Activated CD4-positive, CD25-positive, alpha-beta regulatory T cell (primary cell): Measurements from ENCODE around the gene CALD1.

Experiments used
- DNase-seq, 4 experiments: peaks; one replicate each; lab custom pipeline; 2025; lab: John Stamatoyannopoulos, UW

Gene CALD1

DNA sequence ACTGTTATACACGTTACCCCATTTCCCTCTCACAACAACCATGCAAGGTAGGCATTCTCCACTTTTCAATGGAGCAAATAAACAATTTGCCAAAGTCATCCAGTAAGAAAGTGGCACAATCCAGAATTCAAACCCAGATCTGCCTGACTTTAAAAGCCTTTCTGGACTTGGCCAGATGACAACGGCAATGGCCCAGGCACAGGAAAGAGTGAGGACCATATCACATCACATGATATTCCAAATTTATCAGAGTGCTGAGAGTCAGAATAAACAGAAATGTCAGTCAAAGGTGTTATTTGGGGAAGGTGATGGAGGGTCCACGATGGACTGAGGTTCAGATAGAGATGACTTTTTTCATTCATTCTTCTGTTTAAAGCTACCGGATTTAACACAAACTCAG is 48.0 kb downstream of the CALD1 start:
- DNase-seq: no peak

DNA sequence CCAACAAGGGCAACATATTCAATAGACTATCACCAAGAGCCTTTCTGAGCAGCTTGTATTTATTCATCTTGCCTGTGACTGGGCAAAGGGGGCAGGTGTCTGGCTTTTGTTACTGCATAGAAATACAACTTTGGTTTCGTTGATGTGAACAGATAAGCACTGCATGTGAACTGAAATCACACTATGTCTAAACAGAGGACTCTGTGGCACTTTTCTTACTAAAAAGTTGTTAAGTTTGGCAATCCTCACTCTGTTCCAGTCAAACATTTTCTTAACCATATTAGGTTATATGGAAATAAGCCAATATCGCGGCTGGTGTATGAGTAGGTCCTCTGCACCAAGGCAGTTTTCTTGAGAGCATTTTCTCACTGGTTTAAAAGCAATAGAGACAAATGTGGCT is 48.5 kb downstream of the CALD1 start:
- DNase-seq: no peak

DNA sequence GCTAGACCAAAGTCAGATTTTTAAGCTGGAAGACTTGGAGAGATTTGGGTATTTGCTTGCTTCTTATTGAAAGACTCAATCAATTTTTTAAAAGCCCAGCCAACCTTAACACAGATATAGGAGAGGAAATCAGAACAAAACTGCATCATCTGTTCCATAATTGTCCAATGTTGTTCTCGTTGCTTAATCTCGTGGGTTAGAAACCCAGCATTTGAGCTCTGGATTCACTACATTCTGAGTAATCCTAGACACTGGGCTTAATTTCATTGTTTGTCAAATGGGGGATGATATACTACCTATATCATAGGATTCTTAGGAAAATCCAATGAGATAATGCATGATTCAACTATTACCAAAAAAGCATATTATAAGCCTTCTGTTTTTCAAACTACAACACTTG is 48.9 kb downstream of the CALD1 start:
- no peak for DNase-seq

DNA sequence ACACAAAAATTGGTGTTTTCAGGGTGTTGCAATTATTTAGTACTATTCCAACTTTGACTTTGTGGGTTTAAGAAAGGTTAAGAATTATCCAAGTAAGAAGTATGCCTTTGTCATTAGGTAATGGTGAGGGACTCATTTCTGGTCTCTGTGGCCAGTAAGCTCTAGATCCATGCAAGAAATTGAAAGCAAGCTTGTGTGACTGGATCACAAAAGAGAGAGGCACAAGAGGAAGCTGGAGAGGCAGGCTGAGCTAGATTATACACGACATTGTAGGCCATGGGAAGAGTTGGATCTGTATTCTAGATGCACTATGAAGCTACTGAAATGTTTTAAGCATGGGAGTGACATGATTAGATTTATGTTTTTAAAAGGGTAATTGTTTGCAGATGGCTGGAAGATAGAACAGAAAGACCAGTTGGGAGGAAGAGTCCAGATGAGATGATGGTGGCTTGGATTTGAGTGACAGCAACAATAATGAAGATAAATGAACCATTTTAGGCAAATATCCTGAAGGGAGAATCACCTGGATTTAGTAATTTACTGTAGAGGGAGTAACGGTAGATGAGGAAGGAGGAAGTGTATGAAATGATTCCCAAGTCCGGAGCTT is 50.0 kb downstream of the CALD1 start:
- DNase-seq: no peak

DNA sequence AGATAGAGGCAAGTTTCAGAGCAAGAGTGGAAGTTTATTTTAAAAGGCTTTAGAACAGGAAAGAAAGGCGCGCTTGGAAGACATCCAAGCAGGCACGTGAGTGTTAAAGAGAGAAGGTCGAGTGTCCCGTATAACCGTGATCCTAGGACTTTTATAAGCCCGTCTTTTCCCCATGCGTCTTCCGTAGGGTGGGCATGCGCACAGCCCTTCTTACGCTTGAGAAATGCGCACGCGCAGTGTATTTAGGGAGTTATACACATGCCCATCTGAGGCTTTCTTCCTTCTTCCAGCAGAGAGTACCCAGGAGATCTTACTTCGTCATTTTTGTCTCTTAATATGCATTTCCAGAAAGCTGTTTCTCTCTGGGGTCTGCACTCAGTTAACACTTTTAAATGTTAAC is 52.4 kb downstream of the CALD1 start:
- no peak for DNase-seq

DNA sequence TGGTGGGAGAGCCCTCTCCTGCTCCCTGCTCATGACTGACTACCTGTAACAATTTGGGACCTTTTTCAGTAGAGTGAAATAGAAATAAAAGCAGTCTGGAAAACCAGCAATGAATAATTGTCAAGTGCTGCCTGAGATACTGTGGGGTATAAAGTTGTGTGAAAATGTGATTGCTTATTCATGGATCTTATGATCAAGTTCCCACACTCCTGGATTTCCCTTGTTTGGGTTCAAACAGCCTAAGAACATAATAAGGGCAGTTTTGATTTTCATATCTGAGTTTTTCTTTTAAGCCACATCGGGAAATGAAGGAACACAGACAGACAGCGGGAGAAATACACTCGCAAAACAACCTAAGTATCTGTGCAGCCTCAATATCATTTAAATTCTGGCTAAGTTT is 52.9 kb downstream of the CALD1 start:
- no peak for DNase-seq

DNA sequence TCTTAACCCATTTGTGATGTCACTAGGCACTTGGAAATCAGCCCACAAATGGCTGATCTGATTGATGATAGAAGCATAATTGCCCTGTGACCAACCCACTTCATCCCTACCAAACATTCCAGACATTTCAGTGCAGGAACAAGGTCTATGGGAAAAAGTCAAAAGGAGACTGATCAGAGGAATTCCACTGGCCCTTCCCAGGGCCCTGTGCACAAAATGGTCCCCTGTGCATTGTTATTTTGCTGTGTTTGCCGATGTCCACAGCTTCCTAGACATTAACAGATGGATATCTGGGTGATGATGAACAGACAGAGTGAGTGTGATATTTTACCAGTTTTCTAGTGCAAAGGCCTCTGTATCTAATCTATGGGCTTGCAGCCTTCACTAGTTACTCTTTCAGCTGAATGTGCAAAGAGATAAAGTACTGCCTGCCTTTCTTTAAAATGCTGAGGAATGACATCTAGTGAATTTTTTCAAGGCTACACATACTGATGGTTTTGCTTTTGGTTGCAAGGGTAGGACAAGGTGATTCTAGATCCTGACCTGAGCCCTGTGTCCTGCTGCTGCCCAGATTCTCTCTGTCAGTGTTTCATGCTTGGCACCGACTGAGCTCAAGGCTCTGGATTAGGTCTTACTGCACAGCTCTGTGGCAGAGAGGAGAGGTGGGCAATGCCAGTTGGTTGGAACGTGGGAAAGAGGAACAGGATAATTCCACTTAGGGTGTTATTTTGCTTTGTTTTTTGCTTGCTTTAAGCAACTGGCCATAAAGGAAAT is 55.4 kb downstream of the CALD1 start:
- DNase-seq: no peak

DNA sequence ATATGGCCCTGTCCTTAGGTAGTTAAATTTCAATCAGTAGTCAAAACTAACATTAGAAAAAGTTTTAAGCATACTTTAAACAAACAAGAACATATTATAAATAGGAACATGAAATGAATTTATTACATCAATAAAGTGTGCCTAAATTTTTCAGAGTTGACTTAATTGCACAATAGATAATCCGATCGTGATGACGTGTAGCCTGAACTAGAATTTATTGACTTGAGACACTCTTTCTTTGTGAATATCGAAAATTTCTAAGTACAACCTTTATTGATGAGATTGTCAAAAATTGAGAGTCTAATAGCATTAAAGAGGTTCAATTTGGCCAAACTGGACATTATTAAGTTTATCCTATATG is 56.0 kb downstream of the CALD1 start:
- no peak for DNase-seq

DNA sequence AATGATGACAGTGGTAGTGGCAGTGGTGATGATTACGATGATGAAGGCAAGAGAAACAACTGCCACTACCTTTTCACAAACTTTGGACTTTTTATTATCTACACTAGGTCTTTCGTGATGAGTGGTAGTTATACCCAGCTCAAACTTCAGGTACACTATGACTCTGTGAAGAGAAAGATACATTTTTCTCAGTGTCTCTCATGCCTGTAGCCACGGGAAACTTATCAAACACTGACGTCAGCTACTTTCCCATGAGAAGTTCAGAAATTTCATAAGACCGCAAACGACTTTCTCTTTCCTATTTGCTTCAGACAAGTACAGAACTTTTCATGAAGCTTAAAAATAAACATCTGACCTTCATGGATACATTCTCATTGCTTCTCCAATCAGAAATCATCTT is 57.0 kb downstream of the CALD1 start:
- DNase-seq: no peak

DNA sequence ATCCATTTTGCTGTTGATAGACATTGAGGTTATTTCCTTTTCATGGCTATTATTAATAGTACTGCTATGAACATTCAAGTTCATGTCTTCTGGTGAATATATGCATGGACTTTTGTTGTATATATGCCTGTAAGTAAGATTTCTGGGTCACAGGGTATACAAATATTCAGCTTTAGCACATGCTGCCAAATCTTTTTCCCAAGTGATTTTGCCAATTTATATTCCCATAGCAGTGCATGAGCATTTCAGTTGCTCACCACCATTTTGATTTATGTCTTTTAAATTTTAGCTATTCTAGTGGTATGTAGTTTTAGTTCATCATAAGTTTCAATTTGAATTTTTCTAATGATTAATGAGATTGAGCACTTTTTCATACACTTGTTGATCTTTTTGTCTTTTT is 59.9 kb downstream of the CALD1 start:
- no peak for DNase-seq

DNA sequence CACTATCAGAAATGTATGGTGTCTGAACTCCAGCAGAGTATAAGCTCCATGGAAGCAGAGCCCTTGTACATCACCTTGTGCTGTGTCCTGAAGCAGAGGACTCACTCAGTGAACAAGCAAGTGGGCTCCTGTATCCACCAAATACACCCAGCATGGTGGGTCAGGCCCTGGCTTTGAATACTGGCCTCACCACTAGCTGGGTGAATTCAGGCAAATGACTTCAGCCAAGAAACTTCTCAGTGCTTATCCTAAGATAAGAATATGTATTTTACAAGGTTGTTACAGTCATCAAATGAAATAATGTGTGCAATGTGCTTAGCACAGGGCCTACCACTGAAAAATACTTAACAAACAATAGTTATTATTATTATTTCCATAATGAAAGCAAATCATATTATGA is 62.6 kb downstream of the CALD1 start:
- no peak for DNase-seq

DNA sequence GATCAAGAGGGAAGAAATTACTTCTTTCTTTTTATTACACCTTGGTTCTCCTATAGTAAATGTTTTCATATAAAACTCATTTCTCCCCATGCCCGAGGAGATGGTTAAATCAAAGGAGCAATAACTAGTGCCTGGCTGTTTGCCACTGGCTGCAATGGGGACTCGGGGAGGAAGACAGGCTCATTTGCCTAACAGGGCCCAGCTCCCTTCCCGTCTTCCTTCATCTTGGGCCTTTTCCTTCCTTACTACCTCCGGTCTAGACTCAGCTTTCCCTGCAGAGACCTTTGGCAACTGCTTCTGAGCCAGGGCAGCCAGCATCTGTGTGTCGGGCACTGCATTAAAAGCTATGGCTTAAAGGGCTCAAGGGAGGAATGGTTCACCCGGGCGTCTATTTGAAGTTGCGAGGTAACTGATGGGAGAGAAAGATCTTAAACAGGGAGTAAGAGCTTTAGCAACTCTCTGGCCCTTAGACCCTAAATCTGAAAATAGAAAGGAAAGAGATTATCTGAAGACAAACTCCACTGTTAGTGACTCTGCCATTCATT is 63.5 kb downstream of the CALD1 start:
- no peak for DNase-seq

DNA sequence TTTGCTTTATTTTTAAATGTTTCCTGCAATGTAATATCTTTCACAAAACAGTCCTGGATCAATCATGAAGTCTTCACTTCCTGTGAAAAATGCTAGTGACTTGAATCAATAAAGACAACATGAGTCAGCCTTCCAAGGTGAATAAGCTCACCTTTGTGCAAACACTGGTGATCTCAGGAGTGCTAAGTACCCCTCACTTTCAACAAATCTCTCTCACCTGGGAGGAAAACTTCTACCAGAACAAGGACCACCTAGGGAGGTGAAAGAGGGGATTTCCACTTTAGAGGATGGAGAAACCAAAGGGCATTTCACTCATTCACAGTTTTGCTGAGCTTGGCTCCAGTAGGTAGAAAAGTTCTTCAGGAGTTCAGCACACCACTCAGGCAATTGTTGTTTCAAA is 64.8 kb downstream of the CALD1 start:
- DNase-seq: no peak

DNA sequence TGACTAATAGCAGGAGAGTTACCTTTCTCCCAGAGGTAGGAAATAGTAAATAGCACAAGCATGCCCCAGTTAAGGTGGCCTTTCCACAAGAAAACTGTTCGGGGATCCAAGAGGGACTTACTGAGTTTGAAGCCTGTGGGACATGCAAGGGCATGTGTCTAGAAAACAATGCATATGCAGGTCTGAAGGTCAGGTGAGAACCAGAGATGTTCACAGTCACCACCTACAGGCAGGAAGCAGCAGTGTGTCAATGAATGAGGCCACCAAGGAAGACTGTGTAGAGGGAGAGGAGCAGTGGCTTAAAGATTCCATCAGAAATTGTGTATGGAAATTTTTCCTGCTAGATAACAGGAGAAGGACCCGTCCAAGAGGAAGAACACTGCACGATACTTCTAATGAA is 66.0 kb downstream of the CALD1 start:
- no peak for DNase-seq

DNA sequence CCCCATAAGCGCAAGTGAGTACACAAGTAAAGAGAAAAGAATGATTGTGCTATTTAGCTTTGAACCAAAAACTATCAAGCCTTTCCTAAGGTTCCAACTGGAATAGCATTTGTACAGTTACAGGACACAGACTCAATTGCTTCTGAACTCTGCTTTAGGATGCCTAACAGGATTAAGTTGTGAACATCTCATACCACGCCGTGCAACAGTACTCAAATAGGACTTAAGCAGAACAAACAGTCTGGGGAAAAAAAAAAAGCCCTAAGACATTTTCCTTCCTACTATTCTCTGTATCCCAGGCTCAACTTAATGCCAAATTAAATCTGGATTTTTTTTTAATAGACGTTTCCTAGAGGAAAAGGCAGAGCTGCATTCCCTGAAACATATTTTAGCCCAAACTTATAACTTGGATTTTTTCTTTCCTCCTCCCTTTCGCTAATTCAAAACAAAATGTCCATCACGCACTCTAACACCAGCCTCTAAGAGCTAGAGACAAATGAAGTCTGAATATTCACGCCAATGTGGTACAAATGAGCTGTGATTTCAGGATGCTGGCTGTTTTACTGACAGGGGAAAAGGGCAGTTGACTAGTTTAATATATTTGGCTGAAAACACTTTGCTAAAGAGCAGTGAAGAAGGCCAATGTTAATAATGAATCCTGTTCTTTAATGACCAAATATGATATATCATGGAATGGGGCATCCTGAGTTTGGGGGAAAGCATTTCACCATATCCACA is 68.6 kb downstream of the CALD1 start:
- DNase-seq: no peak

DNA sequence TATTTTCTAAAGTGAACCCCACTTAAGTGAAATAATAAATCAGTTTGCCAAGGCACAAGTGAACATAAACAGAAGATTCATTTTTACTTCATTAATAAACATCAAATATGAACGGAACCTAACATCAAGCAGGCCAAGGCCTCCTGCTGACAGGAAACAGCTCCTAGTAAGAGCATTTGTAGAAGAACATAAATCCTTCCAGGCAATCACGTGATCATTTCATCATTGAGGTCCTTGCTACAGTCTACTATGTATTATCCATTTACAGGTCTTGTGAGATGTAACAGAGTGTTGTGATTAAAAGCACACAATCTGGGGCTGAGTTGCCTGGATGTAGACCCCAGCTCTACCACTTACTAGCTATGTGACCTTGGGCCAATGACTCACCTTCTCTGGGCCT is 70.6 kb downstream of the CALD1 start:
- DNase-seq: no peak

DNA sequence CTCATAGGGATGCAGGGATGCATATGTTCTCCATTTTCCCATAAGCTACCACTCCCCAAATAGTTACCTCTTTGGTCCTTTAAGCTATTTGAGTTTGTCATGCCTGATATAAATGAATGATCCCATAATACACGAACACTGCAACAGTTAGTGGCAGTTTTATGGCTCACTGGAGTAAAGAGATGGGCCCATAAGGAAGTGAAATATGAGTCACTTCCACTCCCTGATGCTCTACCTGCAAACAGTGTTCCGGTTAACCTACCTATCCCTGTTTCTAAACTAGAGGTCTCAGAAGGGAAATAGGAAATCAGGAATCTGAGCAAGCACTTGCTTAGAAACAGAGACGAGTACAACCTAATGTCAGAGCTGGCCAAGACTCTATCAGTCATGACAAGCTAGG is 71.7 kb downstream of the CALD1 start:
- DNase-seq: no peak

DNA sequence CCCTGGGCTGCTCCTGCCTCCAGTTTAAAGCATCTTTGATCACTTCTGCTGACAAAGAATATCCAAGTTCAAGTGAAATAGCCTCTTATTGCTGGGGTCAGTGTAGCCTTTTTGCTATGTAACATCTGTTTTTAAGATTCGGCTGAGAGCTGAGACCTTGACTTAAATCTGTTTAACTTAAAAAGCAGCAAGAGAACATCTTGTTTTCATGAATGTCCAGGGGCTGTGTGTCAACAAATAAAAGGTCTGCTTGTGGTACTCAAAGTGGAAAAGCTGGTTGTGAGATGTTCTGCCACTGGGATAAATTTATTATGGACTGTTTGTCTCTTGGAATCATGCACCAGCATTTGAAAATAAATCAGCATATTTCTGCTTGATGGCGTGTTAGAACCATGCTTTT is 73.2 kb downstream of the CALD1 start:
- DNase-seq: no peak

DNA sequence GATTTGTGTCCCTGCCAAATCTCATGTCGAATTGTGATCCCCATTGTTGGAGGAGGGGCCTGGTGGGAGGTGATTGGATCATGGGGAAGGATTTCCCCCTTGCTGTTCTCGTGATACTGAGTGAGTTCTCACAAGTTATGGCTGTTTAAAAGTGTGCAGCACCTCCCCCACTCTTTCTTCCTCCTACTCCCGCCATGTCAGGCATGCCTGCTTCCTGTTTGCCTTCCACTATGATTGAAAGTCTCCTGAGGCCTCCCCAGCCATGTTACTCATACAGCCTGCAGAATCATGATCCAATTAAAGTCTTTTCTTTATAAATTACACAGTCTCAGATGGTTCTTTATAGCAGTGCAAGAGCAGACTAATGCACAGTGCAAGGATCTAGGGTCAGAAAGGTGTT is 75.4 kb downstream of the CALD1 start:
- DNase-seq: no peak

DNA sequence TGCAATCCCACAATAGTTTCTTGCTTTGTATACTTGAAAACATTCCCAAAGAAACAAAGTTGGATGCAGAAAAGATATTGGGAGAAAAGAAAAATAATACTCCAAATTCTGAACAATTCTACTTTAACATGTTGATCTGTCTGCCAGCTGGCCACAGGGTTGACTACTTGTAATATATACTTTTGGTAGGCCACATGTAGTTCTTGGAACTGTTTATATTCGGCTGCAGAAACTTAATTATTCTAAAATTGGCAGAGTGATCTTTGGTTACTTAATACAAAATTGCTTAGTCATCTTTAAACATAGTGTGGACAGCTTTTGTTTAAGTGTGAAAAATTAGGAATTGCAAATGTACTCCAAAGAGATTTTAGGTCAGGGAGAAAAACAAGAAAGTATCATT is 76.0 kb downstream of the CALD1 start:
- no peak for DNase-seq

DNA sequence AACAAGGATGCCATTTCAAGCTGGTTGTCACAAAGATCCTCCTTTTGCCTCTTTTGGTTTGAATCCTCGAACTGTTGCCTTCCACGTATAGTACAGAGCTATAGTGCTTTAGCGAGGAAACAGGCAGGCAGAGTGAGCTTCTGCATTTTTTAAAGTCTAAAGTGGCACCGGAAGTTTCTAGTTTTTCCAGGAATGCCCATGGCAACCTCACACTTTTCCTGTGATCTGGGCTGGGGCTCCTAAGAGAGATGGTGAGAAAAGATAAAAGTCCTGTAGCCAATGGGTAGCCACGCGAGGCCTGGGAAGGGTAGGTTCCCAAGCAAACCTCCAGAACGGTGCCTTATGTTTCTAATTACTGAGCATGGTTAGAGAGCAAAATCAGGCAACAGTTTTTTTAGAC is 76.7 kb downstream of the CALD1 start:
- DNase-seq: no peak

DNA sequence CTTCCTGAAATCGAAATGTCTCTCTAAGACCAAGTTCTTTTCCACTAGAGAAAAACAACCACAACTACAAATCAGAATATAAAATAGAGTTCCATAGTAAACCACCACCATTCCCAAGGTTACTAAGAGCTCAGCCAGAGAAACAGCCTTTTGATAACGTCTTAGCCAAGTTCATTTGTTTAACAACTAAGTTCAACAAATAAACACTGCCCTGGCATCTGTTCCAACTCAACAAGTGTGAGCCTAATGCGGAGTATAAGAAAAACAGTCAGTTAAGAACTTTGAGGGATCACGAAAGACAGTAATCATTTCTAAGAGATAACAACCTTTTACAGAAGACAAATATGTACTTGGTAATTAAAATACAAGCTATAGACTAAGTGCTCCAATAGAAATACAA is 77.3 kb downstream of the CALD1 start:
- DNase-seq: no peak

DNA sequence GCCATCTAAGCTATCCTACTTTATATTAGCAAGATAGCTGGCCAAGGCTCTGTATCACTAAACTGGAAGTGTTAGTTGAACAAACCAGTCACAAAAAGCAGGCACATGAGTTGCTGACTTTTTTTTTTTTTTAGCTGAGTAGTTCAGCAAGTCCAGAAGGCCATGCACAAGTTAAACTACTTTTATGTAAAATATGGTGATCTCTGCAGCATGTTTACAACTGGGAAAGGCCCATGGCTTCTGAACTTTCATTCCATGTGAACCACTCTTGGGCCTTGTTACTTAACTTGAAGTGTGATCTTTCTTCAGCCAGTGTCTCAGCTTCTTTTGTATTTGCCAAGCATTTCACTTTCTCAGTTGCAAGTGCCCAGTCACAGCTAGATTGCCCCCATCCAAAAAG is 78.5 kb downstream of the CALD1 start:
- DNase-seq: no peak
